Measurements from ENCODE around the gene LRP1. TPM values are rescaled to one million over a fixed set of nuclear protein-coding genes. Genes with fewer than 3 reads are reported as not detected.
A peak's percentile ranks its signal among the peaks of the same experiment; 100 is the strongest.

LRP1 gene
- total RNA-seq, 4 donors from 2014 or later, result 128 to 312 (median 207) TPM

DNA sequence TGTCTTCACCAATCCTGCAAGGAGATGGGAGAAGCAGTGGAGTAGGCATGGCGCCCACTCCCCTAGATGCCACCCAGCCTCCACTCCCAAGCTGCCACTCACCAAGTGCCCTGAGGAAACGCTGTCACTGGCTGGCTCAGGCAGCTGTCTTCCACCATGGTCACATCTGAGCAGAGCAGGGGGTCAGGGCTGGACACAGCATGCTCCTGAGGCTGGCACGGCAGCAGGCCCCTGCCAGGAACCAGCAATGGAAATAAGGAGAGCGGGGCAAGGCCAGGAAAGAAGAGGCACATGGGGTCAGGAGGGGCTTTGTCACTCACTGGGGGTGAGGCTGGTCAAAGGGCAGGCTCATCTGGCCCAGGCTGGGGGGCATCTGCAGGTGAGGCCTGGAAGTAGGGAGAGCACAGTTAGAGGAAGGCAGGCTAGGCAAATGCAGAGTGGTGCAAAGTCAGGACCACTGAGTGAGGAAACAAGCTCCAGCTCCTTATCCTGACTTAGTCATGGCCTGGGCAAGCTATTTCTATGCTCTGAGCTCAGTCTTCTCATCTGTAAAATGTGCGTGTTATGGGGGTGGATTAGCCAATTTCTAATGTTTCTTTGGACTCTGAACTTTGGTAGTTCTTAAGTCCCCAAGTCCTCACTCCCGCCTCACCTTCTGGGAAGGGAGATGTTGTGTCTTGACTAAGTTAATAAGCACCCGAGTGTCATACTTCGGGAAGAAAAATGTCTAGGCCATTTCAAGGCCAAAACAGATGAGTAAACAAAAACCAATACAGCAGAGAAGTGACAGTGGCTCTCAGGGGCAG lies 31.3 kb upstream of the LRP1 start:
- no peaks in the 10 kb centered on the region for H3K27me3 ChIP-seq
- no peaks in the 10 kb centered on the region for H3K9me3 ChIP-seq
- no peak for DNase-seq
- no peak overlapping the region for H3K4me3 ChIP-seq
- H3K36me3 ChIP-seq, result peaks cover 0 to 83% (median 0%) of the 10 kb centered on the region in 3 donors
- peak overlapping the region in 1 of 4 donors; percentile 46 for H3K27ac ChIP-seq
- peaks cover 0 to 45% (median 13%) of the 10 kb centered on the region in 4 donors for H3K4me1 ChIP-seq
- no peak for TF ChIP-seq POLR2A (IDR thresholded peaks at IDR 0.05)
- TF ChIP-seq, protein P1, sequence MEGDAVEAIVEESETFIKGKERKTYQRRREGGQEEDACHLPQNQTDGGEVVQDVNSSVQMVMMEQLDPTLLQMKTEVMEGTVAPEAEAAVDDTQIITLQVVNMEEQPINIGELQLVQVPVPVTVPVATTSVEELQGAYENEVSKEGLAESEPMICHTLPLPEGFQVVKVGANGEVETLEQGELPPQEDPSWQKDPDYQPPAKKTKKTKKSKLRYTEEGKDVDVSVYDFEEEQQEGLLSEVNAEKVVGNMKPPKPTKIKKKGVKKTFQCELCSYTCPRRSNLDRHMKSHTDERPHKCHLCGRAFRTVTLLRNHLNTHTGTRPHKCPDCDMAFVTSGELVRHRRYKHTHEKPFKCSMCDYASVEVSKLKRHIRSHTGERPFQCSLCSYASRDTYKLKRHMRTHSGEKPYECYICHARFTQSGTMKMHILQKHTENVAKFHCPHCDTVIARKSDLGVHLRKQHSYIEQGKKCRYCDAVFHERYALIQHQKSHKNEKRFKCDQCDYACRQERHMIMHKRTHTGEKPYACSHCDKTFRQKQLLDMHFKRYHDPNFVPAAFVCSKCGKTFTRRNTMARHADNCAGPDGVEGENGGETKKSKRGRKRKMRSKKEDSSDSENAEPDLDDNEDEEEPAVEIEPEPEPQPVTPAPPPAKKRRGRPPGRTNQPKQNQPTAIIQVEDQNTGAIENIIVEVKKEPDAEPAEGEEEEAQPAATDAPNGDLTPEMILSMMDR (IDR thresholded peaks at IDR 0.05), result no peak

DNA sequence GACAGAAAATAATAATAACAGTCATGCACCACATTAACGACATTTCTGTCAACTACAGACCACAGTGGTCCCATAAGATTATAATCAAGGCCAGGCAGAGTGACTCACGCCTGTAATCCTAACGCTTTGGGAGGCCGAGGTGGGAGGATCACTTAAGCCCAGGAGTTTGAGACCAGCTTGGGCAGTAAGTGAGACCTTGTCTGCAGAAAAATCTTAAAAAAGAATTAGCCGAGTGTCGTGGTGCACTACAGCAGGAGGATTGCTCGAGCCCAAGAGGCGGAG lies 30.8 kb upstream of the LRP1 start:
- Histone ChIP-seq H3K36me3 (peaks cover 0 to 83% (median 0%) of the 10 kb centered on the region in 3 donors), H3K27ac (peak overlapping the region in 1 of 4 donors; percentile 46)

GRCh38 chr12:57098546-57098945 lies 29.7 kb upstream of the LRP1 start:
- TF ChIP-seq, protein P1 (IDR thresholded peaks at IDR 0.05), result no peak
- TF ChIP-seq POLR2A (IDR thresholded peaks at IDR 0.05), result no peak
- no peak overlapping the region for H3K4me3 ChIP-seq
- H3K36me3 ChIP-seq, result peaks cover 0 to 76% (median 0%) of the 10 kb centered on the region in 3 donors
- no peaks in the 10 kb centered on the region for H3K27me3 ChIP-seq
- no peak overlapping the region for H3K27ac ChIP-seq
- DNase-seq, result no peak
- peaks cover 0 to 45% (median 6%) of the 10 kb centered on the region in 4 donors for H3K4me1 ChIP-seq
- no peaks in the 10 kb centered on the region for H3K9me3 ChIP-seq

More for the DNA sequence above, 30.8 kb upstream of the LRP1 start:
- H3K9me3 ChIP-seq, result no peaks in the 10 kb centered on the region
- TF ChIP-seq, protein P1 (IDR thresholded peaks at IDR 0.05), result no peak
- no peak for TF ChIP-seq POLR2A (IDR thresholded peaks at IDR 0.05)
- DNase-seq, result no peak
- no peaks in the 10 kb centered on the region for H3K27me3 ChIP-seq
- H3K4me3 ChIP-seq, result no peak overlapping the region
- H3K4me1 ChIP-seq, result peaks cover 0 to 45% (median 13%) of the 10 kb centered on the region in 4 donors

DNA sequence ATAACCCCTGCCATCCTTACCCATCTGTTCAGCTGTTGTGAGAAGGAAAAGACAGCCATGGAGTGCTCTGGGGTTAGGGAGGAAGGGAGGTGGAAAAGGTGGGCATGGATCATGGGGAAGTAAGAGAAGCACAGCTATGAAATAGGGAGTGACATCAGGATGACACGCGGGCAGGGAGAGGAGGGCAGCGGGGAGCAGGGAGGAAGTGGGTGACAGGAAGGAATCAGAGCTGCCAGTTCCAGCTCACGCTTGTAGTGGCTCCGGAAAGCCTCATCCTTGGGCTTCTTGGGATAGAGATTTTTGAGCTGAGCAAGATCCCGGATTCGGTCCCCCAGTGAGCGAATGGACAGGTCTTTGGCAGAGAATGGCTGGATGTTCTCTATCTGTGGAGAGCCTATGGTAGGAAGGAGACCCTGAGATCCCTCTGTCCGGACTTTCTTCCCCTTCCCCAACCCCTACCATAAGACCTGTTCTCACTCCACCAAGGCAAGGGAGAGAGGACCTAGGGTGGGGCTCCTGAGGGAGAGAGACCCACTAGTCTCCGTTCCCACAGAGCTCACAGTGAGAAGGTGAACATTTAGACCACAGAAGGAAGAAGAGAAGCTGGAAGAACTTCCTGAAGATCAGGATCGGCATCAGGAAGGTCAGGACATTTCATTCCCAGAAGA lies 29.1 kb upstream of the LRP1 start:
- Histone ChIP-seq H3K27ac (no peak overlapping the region), H3K4me1 (peaks cover 0 to 42% (median 2%) of the 10 kb centered on the region in 4 donors), H3K4me3 (no peak overlapping the region), H3K9me3 (no peaks in the 10 kb centered on the region), H3K27me3 (no peaks in the 10 kb centered on the region), H3K36me3 (peaks cover 0 to 81% (median 0%) of the 10 kb centered on the region in 3 donors)
- no peak for DNase-seq
- TF ChIP-seq, protein P1 (IDR thresholded peaks at IDR 0.05), result no peak
- no peak for TF ChIP-seq POLR2A (IDR thresholded peaks at IDR 0.05)

- Histone ChIP-seq H3K4me3 (no peak overlapping the region), H3K27me3 (no peaks in the 10 kb centered on the region), H3K27ac (no peak overlapping the region), H3K4me1 (peaks cover 0 to 38% (median 0%) of the 10 kb centered on the region in 4 donors), H3K36me3 (peaks cover 0 to 83% (median 0%) of the 10 kb centered on the region in 3 donors), H3K9me3 (no peaks in the 10 kb centered on the region)
- no peak for DNase-seq
- no peak for TF ChIP-seq POLR2A (IDR thresholded peaks at IDR 0.05)
- TF ChIP-seq, protein P1 (IDR thresholded peaks at IDR 0.05), result no peak
Measured at GRCh38 chr12:57099766-57100165, 28.5 kb upstream of the LRP1 start.

Data from Peyer's patch (tissue), 4 donors.